GM12892 (cell line): Measurements from ENCODE around the gene SLC4A7.

Experiments
- POLR2A ChIP-seq: IDR thresholded peaks from 2 replicates; pipeline ENCODE4 v1.6.1; 2011; ENCODE audit warnings: low read depth, low read length, control low read depth
- POLR2AphosphoS5 ChIP-seq: IDR thresholded peaks from 2 replicates; pipeline ENCODE4 v1.6.1; 2011; ENCODE audit warnings: low read depth, low read length, control low read depth
- TAF1 ChIP-seq: IDR thresholded peaks from 2 replicates; pipeline ENCODE4 v1.6.1; 2011; ENCODE audit warnings: low read depth, mild to moderate bottlenecking, control low read depth, low read length, borderline replicate concordance

DNA sequence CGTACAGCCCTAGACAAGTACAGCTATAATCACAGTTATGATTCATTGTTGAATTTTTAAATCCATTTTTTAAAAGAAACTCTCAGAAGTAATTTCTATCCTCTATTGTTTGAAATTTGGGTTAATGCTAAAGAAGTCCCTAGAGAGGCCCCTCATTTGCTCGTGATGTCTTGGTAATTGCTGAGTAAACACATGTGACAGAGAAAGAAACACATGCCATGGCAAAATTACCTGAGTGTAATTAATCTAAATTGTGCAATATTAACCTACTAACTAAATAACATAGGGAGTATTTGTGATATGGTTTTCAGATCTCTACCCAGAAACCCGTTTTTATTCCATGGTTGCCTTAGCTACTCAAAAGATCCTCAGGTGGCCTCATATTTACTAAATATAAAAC lies 125.8 kb downstream of the SLC4A7 start:
- TF ChIP-seq POLR2AphosphoS5 (no peak), POLR2A (no peak), TAF1 (no peak)
